GM21528 (cell line): ENCODE data around the gene IL1RAPL2.

Experiments used
- ATAC-seq: cut with Tn5 transposase; IDR thresholded peaks from one replicate; pipeline ENCODE4 v1.9.1; 2021; ENCODE audit warnings: mild to moderate bottlenecking, moderate library complexity; ENCODE audit not compliant: unreplicated experiment, low FRiP score

The IL1RAPL2 gene

DNA sequence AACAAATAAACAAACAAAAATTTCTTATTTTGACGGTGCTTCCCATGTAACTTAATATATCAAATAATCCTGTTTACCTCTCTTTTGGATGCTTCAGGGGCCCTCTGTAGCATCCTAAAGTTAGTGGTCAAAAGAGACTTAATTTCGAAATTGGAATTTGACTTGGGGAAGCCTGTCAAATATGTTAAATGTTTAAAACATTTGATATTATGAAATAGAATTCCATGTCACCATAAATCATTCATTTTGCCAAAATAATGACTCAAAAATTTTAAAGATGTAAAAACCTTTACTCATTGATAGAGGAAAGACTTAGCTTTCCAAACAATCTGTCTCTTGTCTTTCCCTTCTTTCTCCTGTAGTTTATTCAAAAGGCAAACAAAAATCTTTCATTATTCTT, 675.1 kb downstream of the IL1RAPL2 start:
- ATAC-seq: no peak

DNA sequence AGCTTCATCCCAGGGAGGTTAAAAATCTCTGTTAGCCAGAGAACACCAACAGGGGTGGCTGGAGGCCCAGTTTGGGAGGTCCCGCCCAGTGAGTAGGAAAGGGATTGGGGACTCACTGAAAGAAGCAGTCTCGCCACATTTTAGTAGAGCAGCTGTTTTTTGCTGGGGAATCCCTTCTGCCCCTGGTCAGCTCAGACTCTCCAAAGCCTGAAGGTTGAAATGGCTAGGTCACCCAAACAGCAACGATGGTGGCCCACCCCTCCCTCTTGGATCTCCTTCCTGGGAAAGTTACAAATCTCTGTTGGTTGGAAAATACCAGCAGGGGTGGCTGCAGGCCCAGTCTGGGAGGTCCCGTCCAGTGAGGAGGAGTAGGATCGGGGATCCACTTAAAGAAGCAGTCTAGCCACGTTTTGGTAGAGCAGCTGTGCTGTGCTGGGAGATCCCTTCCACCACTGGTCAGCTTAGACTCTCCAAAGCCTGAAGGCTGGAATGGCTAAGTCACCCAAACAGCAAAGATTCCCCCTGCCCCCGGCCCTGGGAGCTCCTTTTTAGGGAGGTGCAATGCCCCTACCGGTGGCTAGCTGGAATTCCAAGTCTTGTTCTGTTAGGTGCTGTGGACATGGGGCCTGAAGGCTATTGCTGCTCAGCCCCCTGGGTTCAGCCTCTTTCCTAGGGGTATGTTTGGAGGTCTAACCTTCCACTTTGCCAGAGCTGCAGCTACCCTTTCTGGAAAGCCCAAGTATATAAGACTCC, 694.5 kb downstream of the IL1RAPL2 start:
- ATAC-seq: no peak

DNA sequence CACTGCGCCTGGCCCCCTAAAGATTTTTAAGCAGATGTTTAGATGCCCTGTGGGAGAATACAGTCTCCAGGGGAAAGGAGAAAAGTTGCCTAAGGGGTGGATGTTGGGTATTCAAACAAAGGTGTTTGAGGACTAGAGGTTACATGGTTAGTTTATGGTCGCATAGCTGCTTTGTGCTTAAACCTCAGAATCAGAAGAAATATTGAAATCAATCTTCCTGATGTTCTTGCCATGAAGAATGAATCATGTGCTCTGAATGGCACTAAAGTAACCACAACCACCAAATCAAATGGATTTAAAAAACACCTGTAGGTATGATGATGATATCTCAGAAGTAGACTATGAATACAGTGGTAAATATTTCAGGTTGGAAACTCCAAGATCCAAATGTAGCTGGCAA, 697.2 kb downstream of the IL1RAPL2 start:
- ATAC-seq: no peak

DNA sequence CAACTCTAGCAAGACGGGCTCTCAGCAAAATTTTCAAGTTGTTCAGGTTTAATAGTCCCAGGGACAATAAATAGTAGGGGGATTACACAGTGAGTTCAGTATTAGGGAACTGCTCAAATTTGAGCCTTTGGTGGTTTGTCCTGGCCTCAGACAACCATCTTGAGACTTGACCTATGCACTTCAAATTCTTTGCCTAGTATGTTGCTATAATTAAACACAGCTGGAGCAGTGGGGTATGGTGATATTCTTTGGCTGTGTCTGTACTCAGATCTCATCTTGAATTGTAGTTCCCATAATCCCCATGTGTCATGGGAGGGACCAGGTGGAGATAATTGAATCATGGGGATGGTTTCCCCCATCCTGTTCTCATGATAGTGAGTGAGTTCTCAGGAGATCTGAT, 697.8 kb downstream of the IL1RAPL2 start:
- no peak for ATAC-seq

DNA sequence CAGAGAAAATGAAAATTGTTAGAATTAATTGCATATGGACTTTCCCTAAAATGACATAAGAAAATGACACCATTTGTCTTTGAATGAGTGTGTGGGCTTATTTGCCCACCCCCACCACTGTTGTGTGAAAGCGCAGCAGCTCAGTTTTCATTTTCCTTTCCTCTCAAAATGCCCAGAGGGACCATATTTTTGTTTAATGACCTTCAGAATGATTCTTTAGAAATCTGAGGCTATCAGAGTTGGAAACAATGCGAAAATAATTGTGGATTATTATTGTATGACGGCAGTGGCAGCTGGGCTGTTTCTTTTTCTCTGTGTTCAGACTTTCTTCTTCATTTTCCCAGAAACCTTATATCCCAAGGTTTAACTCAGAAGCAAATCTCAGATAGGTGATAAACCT, 699.1 kb downstream of the IL1RAPL2 start:
- ATAC-seq: no peak

DNA sequence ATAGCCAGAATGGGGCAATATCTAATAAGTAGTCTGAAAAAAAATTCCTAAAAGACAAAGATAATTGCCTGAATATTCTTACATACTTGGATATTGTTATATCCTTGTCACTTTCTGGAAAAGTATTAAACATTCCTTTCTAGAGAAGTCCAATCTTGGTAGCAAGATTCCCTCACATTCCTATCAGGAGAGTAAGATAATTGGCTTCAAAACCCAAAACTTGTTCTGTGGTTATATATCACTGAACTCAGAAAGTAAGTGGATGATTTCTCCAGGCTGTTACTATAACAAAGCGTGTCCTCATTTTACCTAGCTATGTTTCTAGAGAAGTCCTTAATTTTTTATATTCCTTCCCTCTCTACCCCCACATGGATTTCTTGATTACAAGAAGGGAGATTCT, 700.5 kb downstream of the IL1RAPL2 start:
- ATAC-seq: no peak

DNA sequence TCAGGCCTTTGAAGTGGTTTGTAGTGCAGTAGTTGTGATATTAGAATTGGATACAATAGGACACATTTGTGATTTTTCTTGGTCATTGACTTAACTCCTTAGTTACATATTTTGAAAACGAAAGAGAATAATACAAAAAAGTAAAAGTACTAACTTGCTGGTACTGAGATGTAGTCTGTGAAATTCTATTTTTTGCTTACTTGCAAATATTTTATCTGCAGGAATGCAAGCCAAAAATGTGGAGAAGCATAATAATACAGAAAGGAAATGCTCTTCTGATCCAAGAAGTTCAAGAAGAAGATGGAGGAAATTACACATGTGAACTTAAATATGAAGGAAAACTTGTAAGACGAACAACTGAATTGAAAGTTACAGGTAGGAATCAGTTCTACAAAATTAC, 701.2 kb downstream of the IL1RAPL2 start:
- ATAC-seq: no peak

DNA sequence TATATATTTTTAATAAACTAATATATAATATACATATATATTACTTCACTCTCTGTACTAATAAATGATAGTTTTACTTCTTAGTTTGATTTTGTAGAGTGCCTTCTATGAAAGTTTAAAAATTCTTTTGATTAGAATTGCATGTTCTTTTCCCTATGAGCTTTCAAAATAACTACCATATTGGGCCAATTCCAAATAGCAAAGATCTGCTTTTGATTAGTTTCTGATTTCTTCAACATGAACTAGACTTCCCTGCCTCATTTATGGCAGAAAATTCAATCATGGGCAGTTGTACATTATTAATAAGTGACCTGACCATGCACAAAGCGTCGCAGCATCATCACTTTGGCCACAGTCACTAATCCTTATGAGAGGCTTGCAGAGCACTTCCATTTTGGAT, 703.4 kb downstream of the IL1RAPL2 start:
- no peak for ATAC-seq

DNA sequence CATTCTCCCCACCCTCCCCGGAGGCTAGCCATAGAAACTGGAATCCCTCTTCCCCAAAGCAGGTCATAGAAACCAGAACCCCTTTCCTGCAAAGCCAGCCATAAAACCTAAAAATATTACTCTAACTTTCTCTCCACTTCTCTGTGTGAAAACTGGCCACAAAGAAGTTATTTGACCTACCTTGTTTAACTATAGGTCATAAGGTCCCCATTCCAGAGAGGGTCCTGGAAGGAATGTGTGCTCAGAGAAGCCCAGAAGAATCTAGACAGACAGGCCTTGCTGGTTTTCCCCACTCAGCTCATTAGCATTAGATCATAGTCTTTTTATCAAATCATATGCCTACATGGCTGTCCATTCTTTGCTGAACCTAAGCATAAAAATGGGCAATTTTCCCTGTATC, 707.3 kb downstream of the IL1RAPL2 start:
- no peak for ATAC-seq

DNA sequence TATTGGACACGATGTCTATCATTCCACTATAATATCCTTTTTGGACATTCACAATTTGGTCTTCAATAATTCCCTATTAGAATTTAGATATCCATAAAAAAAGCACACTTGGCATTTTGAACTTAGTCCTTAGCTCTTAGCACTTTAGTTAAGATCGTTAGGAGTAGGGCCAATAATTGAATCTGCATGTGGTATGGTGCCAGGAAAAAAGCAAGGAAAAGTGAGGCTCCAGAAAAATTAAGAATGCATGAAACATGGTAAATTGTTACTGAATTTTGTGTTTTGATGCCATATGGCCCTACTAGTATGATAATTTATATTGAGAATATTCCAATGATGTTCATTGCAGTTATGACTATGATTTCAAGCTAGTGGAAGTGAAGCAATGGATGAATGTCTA, 708.1 kb downstream of the IL1RAPL2 start:
- ATAC-seq: no peak

DNA sequence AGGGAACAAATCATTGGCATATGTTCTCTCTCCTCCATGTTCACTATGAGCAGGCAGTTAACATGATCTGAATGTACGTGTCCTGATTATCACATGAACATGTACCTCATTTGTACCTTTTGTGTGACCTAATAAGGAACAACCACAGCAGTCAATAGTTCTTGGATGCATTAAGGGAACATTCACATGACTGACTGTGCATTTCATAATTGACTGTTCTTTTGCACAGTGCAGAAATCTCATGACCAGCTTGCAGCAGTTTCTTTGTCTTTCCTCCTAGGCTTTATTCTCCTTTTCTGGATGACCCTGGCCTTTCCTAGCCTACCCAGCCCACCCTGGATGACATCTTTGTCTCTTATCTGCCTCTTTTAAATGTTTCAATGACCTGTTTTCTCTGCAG, 711.1 kb downstream of the IL1RAPL2 start:
- ATAC-seq: no peak

DNA sequence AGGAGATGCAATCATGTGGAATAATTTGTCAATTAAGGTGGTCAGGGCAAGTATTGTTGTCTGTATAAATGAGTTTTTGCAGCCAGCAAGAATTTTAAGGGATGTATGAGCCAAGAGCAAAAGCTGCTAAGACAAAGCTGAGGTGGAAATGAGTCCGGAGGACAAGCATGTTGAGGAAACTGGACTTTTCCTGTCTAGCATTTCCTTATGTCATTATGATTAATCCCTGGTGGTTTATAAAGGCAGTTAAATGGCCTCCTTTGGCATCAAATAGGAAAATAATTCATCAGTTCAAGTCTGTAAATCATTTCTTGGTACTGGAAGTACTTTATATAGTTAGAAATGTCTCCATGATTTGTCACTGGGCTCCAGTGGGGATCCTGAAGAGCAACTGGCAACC, 716.1 kb downstream of the IL1RAPL2 start:
- no peak for ATAC-seq

DNA sequence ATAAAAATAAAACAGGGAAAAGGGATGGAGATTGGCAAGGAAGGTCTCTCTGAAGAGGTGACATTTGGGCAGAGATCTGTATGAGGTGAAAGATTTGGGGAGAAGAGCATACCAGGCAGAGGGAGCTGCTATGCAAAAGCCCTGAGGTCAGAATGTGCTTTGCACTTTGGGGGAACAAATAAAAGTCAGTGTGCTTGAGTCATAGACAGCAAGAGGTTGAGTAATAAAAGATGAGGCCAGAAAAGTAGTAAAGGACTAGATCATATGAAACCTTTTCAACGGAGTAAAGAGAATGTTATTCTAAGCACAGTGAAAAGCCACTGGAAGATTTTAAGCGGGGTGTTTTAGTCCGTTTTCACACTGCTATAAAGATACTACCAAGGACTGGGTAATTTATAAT, 731.0 kb downstream of the IL1RAPL2 start:
- no peak for ATAC-seq

DNA sequence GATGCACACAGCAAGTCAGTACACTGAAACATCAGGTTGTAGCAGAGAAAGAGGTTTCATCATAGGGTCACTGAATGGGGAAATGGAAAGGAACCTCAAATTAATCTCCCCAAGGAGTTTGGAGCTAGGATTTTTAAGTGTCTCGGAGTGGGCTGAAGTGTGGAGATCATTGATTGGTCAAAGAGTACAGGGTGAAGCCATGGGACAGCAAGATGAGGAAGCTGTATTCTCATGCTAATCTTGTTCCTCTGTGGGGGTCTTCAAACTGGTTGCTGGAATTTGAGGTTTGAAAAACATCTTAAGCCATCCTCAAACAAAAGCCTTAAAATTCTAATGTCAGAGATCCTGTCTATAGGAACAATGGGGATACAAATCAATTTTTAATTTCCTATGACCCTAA, 733.3 kb downstream of the IL1RAPL2 start:
- ATAC-seq: no peak

DNA sequence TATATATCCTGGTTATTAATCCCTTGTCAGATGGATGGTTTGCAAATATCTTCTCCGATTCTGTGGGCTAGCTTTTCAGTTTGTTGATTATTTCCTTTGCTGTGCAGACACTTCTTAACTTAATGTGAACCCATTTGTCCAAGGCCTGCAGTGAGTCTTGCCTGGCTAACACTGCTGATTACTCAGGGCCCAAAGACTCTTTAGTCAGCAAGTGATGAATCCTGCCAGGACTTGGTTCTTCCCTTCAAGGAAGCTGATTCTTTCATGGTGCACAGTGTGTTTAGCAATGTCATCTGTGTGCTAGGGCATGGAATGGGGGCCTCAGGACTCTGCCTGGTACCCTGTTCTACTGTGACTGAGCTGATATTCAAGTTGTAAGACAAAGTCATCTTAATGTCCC, 736.2 kb downstream of the IL1RAPL2 start:
- ATAC-seq: no peak

DNA sequence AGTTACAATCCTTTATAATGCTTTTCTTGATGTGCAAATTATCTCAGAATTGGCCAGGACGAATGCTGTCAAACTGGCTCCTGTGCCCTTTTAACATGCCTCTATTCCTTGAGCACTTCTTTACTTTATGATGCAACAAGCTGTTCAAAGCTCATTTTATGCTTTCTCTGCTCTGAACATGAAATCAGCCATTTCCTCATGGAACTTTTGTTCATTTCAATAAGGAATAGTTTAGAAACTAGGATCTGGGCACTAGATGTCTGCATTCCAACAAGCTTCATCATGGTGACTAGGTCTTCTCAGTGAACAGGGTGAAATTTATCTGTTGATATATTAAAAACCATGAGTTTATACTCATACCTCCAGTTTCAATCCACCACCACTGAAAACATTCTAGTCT, 741.8 kb downstream of the IL1RAPL2 start:
- ATAC-seq: no peak

DNA sequence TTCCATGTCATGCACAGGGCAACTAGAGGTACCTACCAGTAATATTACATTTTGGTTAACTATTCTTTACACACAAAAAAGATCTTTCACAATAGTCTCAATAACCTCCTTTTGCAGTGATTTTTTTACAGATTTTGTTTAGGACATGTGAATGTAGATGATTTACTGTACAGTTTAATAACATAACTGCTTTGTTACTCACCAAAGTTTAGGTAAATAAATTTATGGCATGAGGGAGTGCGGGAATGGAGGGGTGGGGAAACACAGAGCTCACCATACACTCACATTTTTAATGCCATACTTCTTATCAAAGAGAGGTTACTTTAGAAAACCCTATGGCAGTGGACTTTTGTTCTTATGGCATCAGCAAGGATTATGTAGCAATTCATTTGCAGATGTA, 747.6 kb downstream of the IL1RAPL2 start:
- ATAC-seq: no peak

DNA sequence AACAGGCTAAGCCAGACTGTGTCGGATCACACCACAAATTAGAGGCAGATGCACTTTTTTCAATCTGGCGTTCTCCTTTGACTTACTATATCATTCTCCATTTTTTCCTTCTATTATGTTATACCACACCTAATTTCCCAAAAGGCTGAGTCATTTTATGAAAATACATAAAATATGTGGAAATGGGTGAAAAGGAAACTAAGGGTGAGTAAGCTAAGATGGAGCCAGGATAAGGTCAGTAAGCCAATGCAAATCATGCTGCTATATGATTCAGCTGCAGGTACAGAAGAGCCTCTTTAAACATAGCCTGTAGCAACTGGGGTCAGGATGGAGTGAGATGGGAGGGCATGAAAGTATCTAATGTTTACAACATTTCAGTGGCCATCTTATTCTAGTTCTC, 748.5 kb downstream of the IL1RAPL2 start:
- ATAC-seq: no peak

DNA sequence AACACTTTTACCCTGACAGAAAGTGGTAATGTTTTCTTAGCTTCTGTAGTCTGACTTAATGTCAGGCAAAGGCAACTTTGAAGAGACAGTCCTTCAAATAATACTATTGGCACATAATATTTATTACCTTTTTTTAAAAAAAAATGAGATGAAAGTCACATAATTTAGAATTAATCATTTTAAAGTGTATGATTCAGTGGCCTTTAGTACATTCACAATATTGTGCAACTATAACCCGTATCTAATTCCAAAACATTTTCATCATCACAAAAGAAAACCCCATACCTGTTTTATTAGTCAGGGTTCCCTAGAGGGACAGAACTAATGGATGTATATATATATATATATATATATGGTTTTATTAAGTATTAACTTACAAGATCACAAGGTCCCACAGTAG, 749.2 kb downstream of the IL1RAPL2 start:
- no peak for ATAC-seq

DNA sequence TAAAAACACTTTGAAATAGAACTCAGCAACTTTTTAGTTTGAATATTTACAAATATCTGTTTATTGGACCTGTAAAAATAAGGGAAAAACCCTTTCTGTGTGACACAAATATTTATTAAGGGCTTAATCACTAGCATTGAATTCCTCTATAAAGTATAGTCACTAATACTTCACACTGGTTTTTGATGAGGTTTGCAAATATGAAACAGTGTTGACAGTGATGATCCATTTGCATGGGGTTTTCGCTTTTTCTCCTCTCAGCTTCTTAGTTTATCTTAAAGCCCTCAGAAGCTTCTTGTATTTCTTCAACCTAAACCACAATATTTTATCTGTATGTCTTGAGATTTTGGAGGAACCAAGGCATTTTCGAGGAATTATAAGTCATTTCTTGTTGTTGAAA, 751.1 kb downstream of the IL1RAPL2 start:
- ATAC-seq: no peak

DNA sequence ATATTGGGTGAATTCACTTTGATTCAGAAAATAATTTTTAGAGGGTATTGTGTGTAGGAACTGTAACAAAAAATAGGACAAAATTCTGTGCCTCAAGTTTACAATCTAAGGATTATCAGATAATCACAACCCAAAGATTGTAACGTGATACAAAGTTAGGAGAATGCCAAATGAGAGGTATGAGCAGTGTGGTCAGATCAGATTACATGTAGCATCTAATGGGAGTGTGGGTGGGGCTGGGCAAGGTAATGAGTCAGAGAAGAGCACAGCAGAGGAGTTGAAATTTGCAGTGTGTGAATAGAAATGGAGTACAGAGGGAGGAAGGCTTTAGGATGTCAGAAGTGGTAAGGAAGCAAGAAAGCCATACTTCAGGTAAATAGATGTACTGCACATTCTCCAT, 757.9 kb downstream of the IL1RAPL2 start:
- no peak for ATAC-seq

DNA sequence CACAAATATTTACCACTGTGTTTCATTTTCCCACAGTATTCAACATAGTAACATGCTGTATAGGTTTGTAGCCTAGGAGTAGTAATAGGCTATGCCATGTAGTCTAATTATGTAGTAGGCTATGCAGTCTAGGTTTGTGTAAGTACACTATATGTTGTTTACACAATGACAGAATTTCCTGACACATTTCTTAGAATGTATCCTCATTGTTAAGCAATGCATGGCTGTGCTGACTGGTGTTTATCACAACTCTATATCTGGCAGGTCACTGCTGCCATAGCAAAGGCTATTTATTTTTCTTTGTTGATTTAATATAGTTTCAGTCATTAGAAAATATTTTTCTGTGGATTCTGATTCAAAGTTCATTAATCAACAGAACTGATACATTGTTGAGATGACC, 762.8 kb downstream of the IL1RAPL2 start:
- ATAC-seq: no peak

DNA sequence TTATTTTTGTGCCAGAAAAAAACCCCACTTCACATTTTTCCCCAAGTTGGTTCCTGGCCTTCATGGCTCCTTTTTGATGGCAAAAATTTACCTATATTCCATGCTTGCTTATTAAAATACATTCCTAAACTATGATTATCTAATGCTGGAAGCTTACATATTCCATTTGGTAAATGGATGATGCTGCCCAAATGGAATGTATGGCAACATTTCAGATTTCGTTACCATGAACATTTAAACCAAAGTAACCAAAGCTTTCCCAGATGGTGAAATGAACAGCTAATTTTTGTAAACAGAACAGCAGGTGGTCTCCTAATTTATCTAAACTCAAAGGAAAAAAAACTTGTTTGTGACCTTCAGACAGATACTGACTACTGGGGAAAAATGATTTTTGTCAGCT, 765.2 kb downstream of the IL1RAPL2 start:
- ATAC-seq: no peak
